A549 (cell line): ENCODE measurements around the gene CCSER1.

Experiments used
- EP300 ChIP-seq, 2 experiments: fragments of >200 bp; sonication (Bioruptor Twin); formaldehyde crosslinking; IDR thresholded peaks; 2 replicates in 1 of 2; 3 replicates in 1 of 2; pipeline ENCODE4 v1.6.1; 2016 to 2017
- JUNB ChIP-seq: fragments of >200 bp; sonication (Bioruptor Twin); formaldehyde crosslinking; IDR thresholded peaks from 2 replicates; pipeline ENCODE4 v1.6.1; 2016
- MAFK ChIP-seq: fragments of 450-650 bp; IDR thresholded peaks from 2 replicates; pipeline ENCODE4 v1.6.1; 2014; ENCODE audit not compliant: partially characterized antibody
- NPAS2 ChIP-seq: fragments of 250-450 bp; sonication (Bioruptor Pico); IDR thresholded peaks from 2 replicates; pipeline ENCODE4 v1.8.0; 2022; ENCODE audit warnings: mild to moderate bottlenecking, moderate library complexity, borderline replicate concordance
- NR3C1 ChIP-seq: fragments of >200 bp; sonication (Bioruptor Twin); formaldehyde crosslinking; IDR thresholded peaks from 3 replicates; pipeline ENCODE4 v1.6.1; 2017
- POLR2A ChIP-seq: IDR thresholded peaks from 2 replicates; pipeline ENCODE4 v1.6.1; 2012; ENCODE audit warnings: mild to moderate bottlenecking, low read length
- RFX5 ChIP-seq: fragments of 450-650 bp; IDR thresholded peaks from 2 replicates; pipeline ENCODE4 v1.7.1; 2014; ENCODE audit warnings: antibody characterized with exemption, mild to moderate bottlenecking, moderate library complexity
- RNF2 ChIP-seq: fragments of 200-600 bp; sonication (generic); IDR thresholded peaks from 2 replicates; pipeline ENCODE4 v1.6.1; 2016; ENCODE audit warnings: low read depth, mild to moderate bottlenecking, antibody characterized with exemption, moderate library complexity, borderline replicate concordance
- SMC3 ChIP-seq: fragments of >200 bp; sonication (Bioruptor Twin); formaldehyde crosslinking; IDR thresholded peaks from 3 replicates; pipeline ENCODE4 v1.6.1; 2018; ENCODE audit warnings: inconsistent platforms
- TP53 ChIP-seq: fragments of 250-450 bp; sonication (Bioruptor Pico); IDR thresholded peaks from 2 replicates; pipeline ENCODE4 v1.5.0; 2021; ENCODE audit warnings: mild to moderate bottlenecking, moderate library complexity
- TF ChIP-seq, protein P1 (sequence below): fragments of >200 bp; sonication (Bioruptor Twin); formaldehyde crosslinking; IDR thresholded peaks from 3 replicates; pipeline ENCODE4 v1.5.1; 2016
- TF ChIP-seq, protein P2 (sequence below): fragments of 150-350 bp; IDR thresholded peaks from 2 replicates; pipeline ENCODE4 v1.6.1; 2014; ENCODE audit warnings: low read depth, mild to moderate bottlenecking, low read length
- TF ChIP-seq, protein P3 (sequence below): fragments of >200 bp; sonication (Bioruptor Twin); formaldehyde crosslinking; IDR thresholded peaks from 3 replicates; pipeline ENCODE4 v1.6.1; 2016
- TF ChIP-seq, protein P4 (sequence below): fragments of 250-450 bp; sonication (Bioruptor Pico); IDR thresholded peaks from 2 replicates; pipeline ENCODE4 v1.5.0; 2021; ENCODE audit warnings: mild to moderate bottlenecking, moderate library complexity, borderline replicate concordance

DNA sequence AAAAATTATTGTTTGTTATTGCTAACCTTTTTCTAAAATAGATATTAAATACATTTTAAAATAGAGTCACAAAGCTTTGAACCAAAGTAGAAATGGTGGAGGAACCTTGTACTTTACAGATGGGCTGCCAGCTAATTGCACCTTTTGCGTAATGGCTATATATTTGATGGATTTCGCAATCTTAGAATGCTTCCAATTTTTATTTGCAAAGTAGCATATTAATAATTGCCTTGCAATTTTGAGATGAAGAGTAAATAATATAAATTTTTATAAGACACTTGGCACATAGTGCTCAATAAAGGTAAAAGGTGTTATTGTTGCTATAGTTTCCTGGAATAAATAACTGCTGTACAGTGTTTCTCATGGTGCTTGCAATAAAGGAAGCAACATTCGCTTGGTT lies 533.5 kb downstream of the CCSER1 start:
- TF ChIP-seq POLR2A (no peak), EP300 (IDR thresholded peaks at IDR 0.05) (no peak), NPAS2 (no peak), NR3C1 (no peak), RFX5 (no peak), TP53 (CRISPR knock-in tag) (no peak), RNF2 (no peak), JUNB (no peak), SMC3 (no peak), MAFK (no peak)
- TF ChIP-seq, protein P1, sequence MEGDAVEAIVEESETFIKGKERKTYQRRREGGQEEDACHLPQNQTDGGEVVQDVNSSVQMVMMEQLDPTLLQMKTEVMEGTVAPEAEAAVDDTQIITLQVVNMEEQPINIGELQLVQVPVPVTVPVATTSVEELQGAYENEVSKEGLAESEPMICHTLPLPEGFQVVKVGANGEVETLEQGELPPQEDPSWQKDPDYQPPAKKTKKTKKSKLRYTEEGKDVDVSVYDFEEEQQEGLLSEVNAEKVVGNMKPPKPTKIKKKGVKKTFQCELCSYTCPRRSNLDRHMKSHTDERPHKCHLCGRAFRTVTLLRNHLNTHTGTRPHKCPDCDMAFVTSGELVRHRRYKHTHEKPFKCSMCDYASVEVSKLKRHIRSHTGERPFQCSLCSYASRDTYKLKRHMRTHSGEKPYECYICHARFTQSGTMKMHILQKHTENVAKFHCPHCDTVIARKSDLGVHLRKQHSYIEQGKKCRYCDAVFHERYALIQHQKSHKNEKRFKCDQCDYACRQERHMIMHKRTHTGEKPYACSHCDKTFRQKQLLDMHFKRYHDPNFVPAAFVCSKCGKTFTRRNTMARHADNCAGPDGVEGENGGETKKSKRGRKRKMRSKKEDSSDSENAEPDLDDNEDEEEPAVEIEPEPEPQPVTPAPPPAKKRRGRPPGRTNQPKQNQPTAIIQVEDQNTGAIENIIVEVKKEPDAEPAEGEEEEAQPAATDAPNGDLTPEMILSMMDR, result no peak
- TF ChIP-seq, protein P2, sequence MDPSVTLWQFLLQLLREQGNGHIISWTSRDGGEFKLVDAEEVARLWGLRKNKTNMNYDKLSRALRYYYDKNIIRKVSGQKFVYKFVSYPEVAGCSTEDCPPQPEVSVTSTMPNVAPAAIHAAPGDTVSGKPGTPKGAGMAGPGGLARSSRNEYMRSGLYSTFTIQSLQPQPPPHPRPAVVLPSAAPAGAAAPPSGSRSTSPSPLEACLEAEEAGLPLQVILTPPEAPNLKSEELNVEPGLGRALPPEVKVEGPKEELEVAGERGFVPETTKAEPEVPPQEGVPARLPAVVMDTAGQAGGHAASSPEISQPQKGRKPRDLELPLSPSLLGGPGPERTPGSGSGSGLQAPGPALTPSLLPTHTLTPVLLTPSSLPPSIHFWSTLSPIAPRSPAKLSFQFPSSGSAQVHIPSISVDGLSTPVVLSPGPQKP, result no peak
- TF ChIP-seq, protein P3, sequence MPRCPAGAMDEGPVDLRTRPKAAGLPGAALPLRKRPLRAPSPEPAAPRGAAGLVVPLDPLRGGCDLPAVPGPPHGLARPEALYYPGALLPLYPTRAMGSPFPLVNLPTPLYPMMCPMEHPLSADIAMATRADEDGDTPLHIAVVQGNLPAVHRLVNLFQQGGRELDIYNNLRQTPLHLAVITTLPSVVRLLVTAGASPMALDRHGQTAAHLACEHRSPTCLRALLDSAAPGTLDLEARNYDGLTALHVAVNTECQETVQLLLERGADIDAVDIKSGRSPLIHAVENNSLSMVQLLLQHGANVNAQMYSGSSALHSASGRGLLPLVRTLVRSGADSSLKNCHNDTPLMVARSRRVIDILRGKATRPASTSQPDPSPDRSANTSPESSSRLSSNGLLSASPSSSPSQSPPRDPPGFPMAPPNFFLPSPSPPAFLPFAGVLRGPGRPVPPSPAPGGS, result no peak
- TF ChIP-seq, protein P4, sequence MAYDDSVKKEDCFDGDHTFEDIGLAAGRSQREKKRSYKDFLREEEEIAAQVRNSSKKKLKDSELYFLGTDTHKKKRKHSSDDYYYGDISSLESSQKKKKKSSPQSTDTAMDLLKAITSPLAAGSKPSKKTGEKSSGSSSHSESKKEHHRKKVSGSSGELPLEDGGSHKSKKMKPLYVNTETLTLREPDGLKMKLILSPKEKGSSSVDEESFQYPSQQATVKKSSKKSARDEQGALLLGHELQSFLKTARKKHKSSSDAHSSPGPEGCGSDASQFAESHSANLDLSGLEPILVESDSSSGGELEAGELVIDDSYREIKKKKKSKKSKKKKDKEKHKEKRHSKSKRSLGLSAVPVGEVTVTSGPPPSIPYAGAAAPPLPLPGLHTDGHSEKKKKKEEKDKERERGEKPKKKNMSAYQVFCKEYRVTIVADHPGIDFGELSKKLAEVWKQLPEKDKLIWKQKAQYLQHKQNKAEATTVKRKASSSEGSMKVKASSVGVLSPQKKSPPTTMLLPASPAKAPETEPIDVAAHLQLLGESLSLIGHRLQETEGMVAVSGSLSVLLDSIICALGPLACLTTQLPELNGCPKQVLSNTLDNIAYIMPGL (CRISPR knock-in tag), result no peak
